C4-2B (cell line): Measurements from ENCODE around the gene SPG7.

Source experiments
- CTCF ChIP-seq: fragments of 450-650 bp; conservative IDR thresholded peaks from 2 replicates; pipeline ENCODE4 v1.5.1; 2017; ENCODE audit warnings: mild to moderate bottlenecking
- ZFX ChIP-seq: fragments of 450-650 bp; IDR thresholded peaks from 2 replicates; pipeline ENCODE4 v1.6.1; 2017

GRCh38 chr16:89563639-89564392 is 55.6 kb downstream of the SPG7 start:
- no peak for TF ChIP-seq CTCF
- TF ChIP-seq ZFX: no peak
